Upper lobe of left lung (tissue), 4 donors: ENCODE data around the gene EFNA5.

ENCODE experiments used
- CTCF ChIP-seq, 6 experiments: fragments of 450-650 bp in 4 of 6; fragments of 200-600 bp in 2 of 6; sonication (generic) in 2 of 6; IDR thresholded peaks; one replicate each; pipeline ENCODE4 v1.5.1; 2016 to 2019; ENCODE audit warnings: antibody characterized with exemption in 6 of 6
- POLR2AphosphoS5 ChIP-seq, 2 donors: sonication (generic); formaldehyde crosslinking; IDR thresholded peaks; one replicate each; pipeline ENCODE4 v1.5.1; 2017; ENCODE audit warnings: antibody characterized with exemption in 2 of 2

DNA sequence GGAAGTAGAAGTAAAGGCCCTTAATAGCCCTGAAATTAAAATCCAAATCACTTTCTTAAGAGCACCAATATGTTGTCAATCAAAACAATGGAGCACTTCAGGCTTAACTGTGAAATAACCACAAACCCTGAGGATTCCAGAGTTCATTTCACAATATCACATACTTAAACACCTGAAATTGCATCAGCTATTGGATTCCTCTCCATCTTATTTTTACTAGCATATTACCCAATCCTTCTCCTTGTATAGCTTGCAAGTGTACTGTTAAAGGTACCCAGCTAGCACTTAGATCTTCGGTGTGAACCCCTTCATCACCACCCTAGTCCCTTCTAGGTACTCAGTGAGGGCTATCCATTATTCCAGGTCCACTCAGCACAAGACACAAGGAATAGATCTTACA, 287.3 kb downstream of the EFNA5 start:
- TF ChIP-seq POLR2AphosphoS5 (IDR thresholded peaks at IDR 0.05) = no peak
- TF ChIP-seq CTCF (IDR thresholded peaks at IDR 0.05) = no peak
